ENCODE data around the gene LYPD5.

The LYPD5 gene

DNA sequence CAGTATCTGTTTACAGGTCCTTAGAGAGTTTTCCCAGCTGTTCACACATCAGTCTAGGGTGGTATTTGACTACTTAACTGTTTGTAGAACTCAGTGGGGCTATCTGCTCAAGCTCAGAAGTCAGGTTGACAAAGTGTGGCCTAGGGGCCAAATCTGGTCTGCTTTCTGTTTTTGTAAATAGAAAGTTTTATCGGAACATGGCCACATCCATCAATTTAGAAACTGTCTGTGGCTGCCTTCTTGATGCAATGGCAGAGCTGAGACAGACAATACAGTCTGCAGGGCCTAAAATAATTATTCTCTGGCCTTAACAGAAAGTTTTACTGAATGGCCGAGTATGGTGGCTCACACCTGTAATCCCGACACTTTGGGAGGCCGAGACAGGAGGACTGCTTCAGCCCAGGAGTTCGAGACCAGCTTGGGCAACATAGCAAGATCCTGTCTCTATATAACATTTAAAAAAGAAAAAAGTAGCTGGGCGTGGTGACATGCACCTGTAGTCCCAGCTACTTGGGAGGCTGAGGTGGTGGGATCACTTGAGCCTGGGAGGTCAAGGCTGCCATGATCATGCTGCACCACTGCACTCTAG lies 49.9 kb downstream of the LYPD5 start:
- no peak for DNase-seq (ENCODE audit: low read depth, low spot score)

GRCh38 chr19:43751466-43752220 lies 50.6 kb downstream of the LYPD5 start:
- no peak for DNase-seq (ENCODE audit: low read depth, low spot score)

- DNase-seq (ENCODE audit: low read depth, low spot score), result no peak
Measured at GRCh38 chr19:43749898-43750297, 52.3 kb downstream of the LYPD5 start.

DNA sequence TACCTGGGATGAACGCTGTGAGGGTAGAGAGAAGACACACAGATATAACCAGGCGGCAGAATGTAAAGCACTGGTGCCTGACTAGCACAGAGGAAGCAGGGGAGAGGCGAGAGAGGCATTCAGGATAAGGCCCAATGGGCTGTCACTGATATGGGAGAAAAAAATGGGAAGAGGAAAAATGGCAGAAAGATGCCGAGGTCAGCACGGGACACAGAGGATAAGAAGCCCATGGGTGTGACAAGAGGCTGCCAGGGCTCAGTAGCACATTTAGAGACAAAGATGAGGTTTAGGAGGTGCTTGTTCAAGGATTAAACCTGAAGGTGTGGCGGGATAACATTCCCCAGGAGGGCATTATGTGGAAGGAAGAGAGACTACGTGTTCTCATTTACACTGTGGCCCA lies 53.1 kb downstream of the LYPD5 start:
- no peak for DNase-seq (ENCODE audit: low read depth, low spot score)

GRCh38 chr19:43748685-43749084 lies 53.6 kb downstream of the LYPD5 start:
- no peak for DNase-seq (ENCODE audit: low read depth, low spot score)

DNA sequence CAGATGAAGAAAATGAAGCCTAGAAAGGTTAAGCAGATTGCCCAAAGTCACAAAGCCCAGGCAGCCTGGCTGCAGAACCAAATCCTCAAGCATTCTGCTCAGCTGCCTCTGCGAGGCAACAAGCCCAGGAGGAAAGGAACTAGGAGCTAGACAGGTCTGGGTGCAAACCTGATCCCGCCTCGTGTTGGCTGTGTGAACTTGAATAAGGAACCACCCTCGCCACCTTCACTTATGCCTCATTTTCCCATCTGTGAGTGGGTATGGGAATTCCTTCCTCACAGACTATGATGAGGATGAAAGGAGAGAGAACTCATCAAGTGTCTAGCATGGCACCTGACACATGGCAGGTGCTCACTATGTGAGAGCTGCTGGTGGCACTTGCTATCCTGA lies 54.0 kb downstream of the LYPD5 start:
- no peak for DNase-seq (ENCODE audit: low read depth, low spot score)

DNA sequence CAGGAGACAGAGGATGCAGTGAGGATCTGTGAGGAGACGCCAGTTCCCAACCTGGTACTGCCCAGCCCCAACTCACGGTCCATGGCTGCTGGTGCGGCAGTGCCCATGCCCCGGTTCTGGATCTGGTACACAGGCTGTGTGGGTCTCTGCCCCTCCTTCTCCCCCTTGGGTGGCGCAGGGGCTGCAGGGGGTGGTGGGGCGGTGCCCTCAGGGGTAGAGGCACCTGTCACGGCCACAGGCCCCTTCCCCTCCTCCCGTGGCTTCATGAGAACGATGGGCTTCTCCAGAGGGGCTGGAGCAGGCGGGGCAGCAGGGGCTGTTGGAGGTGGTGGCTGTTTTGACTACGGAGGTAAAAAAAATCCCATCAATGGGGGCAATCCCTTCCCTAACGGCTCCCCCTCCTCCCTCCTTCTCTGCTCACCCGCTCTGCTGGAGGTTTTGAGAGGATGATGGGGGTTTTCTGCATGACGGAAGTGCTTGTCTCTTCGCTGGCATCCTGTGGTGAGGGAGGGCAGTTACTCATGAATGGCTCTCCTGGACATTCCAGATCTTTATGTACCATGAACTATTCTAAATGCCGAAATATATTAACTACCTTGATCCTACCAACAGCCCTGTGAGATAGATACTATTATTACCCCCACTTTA lies 54.6 kb downstream of the LYPD5 start:
- no peak for DNase-seq (ENCODE audit: low read depth, low spot score)

Measured in activated CD4-positive, CD25-positive, alpha-beta regulatory T cell treated with anti-CD3 and anti-CD28 coated beads, Interleukin-2, amount 50 U/mL, for 16 hours (primary cell).